Endodermal cell (in vitro differentiated cells): Measurements from ENCODE around the gene ARAP2. TPM values are rescaled to one million over a fixed set of nuclear protein-coding genes. Genes with fewer than 3 reads are reported as not detected.

Experiments used
- DNase-seq: peaks from one replicate; pipeline ENCODE4 v3.0.0-alpha.2; 2017
- H3K27ac ChIP-seq: 2 replicates; pipeline ENCODE4 v1.5.1; 2013; ENCODE audit warnings: mild to moderate bottlenecking, low read depth, low read length, moderate library complexity
- H3K27me3 ChIP-seq: 2 replicates; pipeline ENCODE4 v1.6.1; 2013; ENCODE audit warnings: mild to moderate bottlenecking, low read length, moderate library complexity; ENCODE audit not compliant: insufficient read depth, control insufficient read depth, poor library complexity, severe bottlenecking
- H3K36me3 ChIP-seq: 2 replicates; pipeline ENCODE4 v1.7.0; 2013; ENCODE audit warnings: mild to moderate bottlenecking, low read length, moderate library complexity; ENCODE audit not compliant: control insufficient read depth, insufficient read depth
- H3K4me1 ChIP-seq: one replicate; pipeline ENCODE4 v1.7.0; 2013; ENCODE audit warnings: low read length; ENCODE audit not compliant: control insufficient read depth, insufficient read depth
- H3K4me3 ChIP-seq: 2 replicates; pipeline ENCODE4 v1.5.1; 2013; ENCODE audit warnings: mild to moderate bottlenecking, low read length, moderate library complexity
- H3K9ac ChIP-seq: 2 replicates; pipeline ENCODE4 v1.6.1; 2013; ENCODE audit warnings: mild to moderate bottlenecking, low read length, moderate library complexity; ENCODE audit not compliant: poor library complexity, severe bottlenecking; ENCODE audit errors: extremely low read depth
- H3K9me3 ChIP-seq: 2 replicates; pipeline ENCODE4 v1.6.1; 2013; ENCODE audit warnings: mild to moderate bottlenecking, low read length, moderate library complexity; ENCODE audit not compliant: control insufficient read depth
- H3K27ac Mint-ChIP-seq: 2 replicates; pipeline ENCODE4 v1.8.0; 2020; ENCODE audit warnings: mixed read lengths
- H3K27me3 Mint-ChIP-seq: 2 replicates; pipeline ENCODE4 v1.8.0; 2021; ENCODE audit warnings: mild to moderate bottlenecking, mixed read lengths; ENCODE audit not compliant: insufficient read depth
- H3K36me3 Mint-ChIP-seq: 2 replicates; pipeline ENCODE4 v1.8.0; 2020; ENCODE audit warnings: low read depth, mixed read lengths
- H3K4me1 Mint-ChIP-seq: 2 replicates; pipeline ENCODE4 v1.8.0; 2020; ENCODE audit warnings: mixed read lengths
- H3K4me3 Mint-ChIP-seq: 2 replicates; pipeline ENCODE4 v1.8.0; 2020; ENCODE audit warnings: mild to moderate bottlenecking, moderate library complexity, mixed read lengths
- H3K9me3 Mint-ChIP-seq: 2 replicates; pipeline ENCODE4 v1.8.0; 2020; ENCODE audit warnings: mild to moderate bottlenecking, mixed read lengths
- WGBS, 2 experiments: methylation state at CpG; one replicate each; pipeline versions ENCODE4 v1.1.5 to v1.1.7; 2013; ENCODE audit warnings: missing lambda C conversion rate in 2 of 2, mixed read lengths in 1 of 2; ENCODE audit not compliant: insufficient coverage in 1 of 2, insufficient read length in 1 of 2; 5-methylcytosine and 5-hydroxymethylcytosine counted together
- total RNA-seq, 2 donors: library from RNA; stranded (reverse); fragmentation: NEBNext Ultra II Directional in 1 of 2; extraction: Animal tissue kit (Norgen Biotek cat#: 25700) in 1 of 2; gene quantifications; 2 replicates in 1 of 2; 3 replicates in 1 of 2; pipeline ENCODE4 v1.2.1, GENCODE V29; 2021
- TF ChIP-seq, protein P1 (sequence below): fragments of 200-600 bp; sonication (generic); conservative IDR thresholded peaks from 2 replicates; pipeline ENCODE4 v1.5.0; 2021; ENCODE audit warnings: antibody characterized with exemption, mild to moderate bottlenecking

Gene ARAP2
- total RNA-seq, 2 donors from 2014 or later: 2.2 to 5.5 TPM

DNA sequence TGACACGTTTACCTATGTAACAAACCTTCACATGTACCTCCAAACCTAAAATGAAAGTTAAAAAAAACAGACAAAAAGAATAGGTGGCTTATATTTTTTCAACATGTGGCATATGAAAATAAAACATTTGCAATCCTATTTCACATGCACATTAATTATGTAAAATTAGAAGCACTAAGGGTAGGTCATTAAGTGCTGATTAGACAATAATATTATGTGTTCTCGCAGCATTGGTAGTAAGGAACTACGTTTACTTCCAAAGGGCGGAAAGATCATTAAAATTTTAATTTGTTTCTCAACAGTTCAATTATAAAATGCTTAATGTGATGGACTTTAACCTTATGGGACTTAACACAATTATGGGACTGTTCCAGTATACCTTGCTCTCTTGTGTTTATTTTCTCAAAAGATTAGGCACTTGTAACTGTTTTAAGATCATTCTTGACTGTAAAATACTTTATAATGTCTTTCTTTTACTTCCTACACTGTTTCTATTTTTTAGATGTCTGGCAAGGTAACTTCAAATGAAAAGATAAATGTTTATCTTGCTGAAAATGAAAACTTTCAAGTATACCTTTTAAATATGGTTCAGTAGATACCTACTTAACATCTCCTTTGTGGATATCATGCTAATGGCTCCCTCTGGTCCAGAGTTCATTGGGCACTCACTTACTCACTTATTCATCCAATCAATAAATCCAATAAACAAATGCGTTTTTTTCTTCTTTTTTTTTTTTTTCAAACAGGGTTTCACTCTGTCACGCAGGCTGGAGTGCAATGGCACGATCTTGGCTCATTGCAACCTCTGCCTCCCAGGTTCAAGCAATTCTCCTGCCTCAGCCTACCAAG, 202.0 kb downstream of the ARAP2 start:
- Histone ChIP-seq H3K4me3 (no peak overlapping the region), H3K27me3 (no peaks in the 10 kb centered on the region), H3K36me3 (no peaks in the 10 kb centered on the region), H3K4me1 (no peaks in the 10 kb centered on the region), H3K9me3 (no peaks in the 10 kb centered on the region), H3K9ac (no peak overlapping the region), H3K27ac (no peak overlapping the region)
- Mint-ChIP-seq H3K27me3 (no peaks in the 10 kb centered on the region), H3K36me3 (no peaks in the 10 kb centered on the region), H3K4me3 (no peak overlapping the region), H3K9me3 (no peaks in the 10 kb centered on the region), H3K4me1 (peaks cover 4% of the 10 kb centered on the region), H3K27ac (no peak overlapping the region)
- WGBS, 2 experiments: 88 to 93% methylated on average over 2 to 7 of the region's 7 CpGs
- DNase-seq: no peak
- TF ChIP-seq, protein P1, sequence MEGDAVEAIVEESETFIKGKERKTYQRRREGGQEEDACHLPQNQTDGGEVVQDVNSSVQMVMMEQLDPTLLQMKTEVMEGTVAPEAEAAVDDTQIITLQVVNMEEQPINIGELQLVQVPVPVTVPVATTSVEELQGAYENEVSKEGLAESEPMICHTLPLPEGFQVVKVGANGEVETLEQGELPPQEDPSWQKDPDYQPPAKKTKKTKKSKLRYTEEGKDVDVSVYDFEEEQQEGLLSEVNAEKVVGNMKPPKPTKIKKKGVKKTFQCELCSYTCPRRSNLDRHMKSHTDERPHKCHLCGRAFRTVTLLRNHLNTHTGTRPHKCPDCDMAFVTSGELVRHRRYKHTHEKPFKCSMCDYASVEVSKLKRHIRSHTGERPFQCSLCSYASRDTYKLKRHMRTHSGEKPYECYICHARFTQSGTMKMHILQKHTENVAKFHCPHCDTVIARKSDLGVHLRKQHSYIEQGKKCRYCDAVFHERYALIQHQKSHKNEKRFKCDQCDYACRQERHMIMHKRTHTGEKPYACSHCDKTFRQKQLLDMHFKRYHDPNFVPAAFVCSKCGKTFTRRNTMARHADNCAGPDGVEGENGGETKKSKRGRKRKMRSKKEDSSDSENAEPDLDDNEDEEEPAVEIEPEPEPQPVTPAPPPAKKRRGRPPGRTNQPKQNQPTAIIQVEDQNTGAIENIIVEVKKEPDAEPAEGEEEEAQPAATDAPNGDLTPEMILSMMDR: no peak

DNA sequence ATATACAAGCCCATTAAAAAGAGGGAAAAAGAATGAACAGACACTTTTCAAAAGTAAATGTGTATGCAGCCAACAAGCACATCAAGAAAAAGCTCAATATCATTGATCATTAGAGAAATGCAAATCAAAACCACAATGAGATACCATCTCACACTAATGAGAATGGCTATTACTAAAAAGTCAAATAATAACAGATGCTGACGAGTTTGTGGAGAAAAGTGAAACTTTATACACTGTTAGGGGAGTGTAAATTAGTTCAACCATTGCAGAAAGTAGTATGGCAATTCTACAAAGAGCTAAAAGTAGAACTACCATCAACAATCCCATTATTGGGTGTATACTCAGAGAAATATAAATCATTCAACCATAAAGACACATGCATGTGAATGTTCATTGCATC, 203.0 kb downstream of the ARAP2 start:
- H3K27me3 Mint-ChIP-seq: no peaks in the 10 kb centered on the region
- peaks cover 4% of the 10 kb centered on the region for H3K4me1 Mint-ChIP-seq
- no peaks in the 10 kb centered on the region for H3K9me3 Mint-ChIP-seq
- H3K4me1 ChIP-seq: no peaks in the 10 kb centered on the region
- no peaks in the 10 kb centered on the region for H3K9me3 ChIP-seq
- no peaks in the 10 kb centered on the region for H3K27me3 ChIP-seq
- no peak overlapping the region for H3K9ac ChIP-seq
- WGBS, 2 experiments: 78% methylated on average over 1 of the region's 1 CpG; no CpG with 5 or more reads in 1 of the 2 experiments
- H3K4me3 ChIP-seq: no peak overlapping the region
- no peak overlapping the region for H3K27ac ChIP-seq
- no peak for DNase-seq
- TF ChIP-seq, protein P1: no peak
- H3K27ac Mint-ChIP-seq: no peak overlapping the region
- no peaks in the 10 kb centered on the region for H3K36me3 Mint-ChIP-seq
- no peaks in the 10 kb centered on the region for H3K36me3 ChIP-seq
- H3K4me3 Mint-ChIP-seq: no peak overlapping the region

DNA sequence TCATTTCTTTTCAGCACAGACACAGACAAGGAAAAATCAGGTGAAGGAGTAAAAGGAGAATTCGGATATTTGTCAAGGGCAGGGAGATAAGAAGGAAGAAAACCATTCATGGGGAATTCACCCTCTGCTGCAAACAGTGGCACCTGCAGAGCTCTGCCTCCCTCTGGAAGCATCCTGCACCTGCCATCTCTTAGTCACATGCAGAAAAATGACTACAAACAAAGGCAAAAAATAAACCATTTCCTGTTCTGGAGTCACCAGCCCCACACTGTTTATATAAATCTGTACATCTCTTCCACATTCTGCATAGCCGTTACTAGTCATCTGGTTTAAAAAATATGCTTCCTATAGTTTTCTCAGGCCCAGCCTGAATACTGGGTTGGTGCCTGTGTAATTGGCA, 205.3 kb downstream of the ARAP2 start:
- Histone ChIP-seq H3K36me3 (no peaks in the 10 kb centered on the region), H3K9ac (no peak overlapping the region), H3K27me3 (no peaks in the 10 kb centered on the region), H3K4me3 (no peak overlapping the region), H3K9me3 (no peaks in the 10 kb centered on the region), H3K4me1 (no peaks in the 10 kb centered on the region), H3K27ac (no peak overlapping the region)
- no peak for DNase-seq
- Mint-ChIP-seq H3K9me3 (no peaks in the 10 kb centered on the region), H3K4me1 (peaks cover 4% of the 10 kb centered on the region), H3K27ac (no peak overlapping the region), H3K27me3 (no peaks in the 10 kb centered on the region), H3K4me3 (no peak overlapping the region), H3K36me3 (no peaks in the 10 kb centered on the region)
- WGBS, 2 experiments: 75 to 77% methylated on average over 1 to 2 of the region's 2 CpGs
- TF ChIP-seq, protein P1: peak; percentile 52
